K562 (cell line): Measurements from ENCODE around the gene TNPO2. TPM values are rescaled to one million over a fixed set of nuclear protein-coding genes. Genes with fewer than 3 reads are reported as not detected.

Source experiments
- NCOA4 ChIP-seq: fragments of 450-650 bp; IDR thresholded peaks from 2 replicates; pipeline ENCODE4 v1.6.1; 2018; ENCODE audit warnings: mild to moderate bottlenecking; ENCODE audit not compliant: partially characterized antibody
- RNF2 ChIP-seq: sonication (generic); IDR thresholded peaks from 2 replicates; pipeline ENCODE4 v1.6.1; 2016
- TCF15 ChIP-seq: fragments of 250-450 bp; sonication (Bioruptor Pico); IDR thresholded peaks from 2 replicates; pipeline ENCODE4 v1.8.0; 2022; ENCODE audit warnings: moderate library complexity, mild to moderate bottlenecking, inconsistent platforms
- THAP12 ChIP-seq: fragments of 250-450 bp; sonication (Bioruptor Pico); IDR thresholded peaks from 2 replicates; pipeline ENCODE4 v1.9.0; 2021; ENCODE audit warnings: mild to moderate bottlenecking, inconsistent platforms
- ZBTB26 ChIP-seq: fragments of 450-650 bp; formaldehyde crosslinking; IDR thresholded peaks from 2 replicates; pipeline ENCODE4 v1.4.0; 2022; ENCODE audit warnings: missing genetic modification characterization
- ZKSCAN3 ChIP-seq: fragments of 250-450 bp; sonication (Bioruptor Pico); IDR thresholded peaks from 2 replicates; pipeline ENCODE4 v1.4.0; 2020
- ZNF175 ChIP-seq: fragments of 200-800 bp; sonication (Bioruptor generic); IDR thresholded peaks from 2 replicates; pipeline ENCODE4 v1.6.1; 2016; ENCODE audit warnings: low read depth, mild to moderate bottlenecking, missing genetic modification characterization, missing compliant biosample characterization
- ZNF609 ChIP-seq: sonication (generic); formaldehyde crosslinking; IDR thresholded peaks from 2 replicates; pipeline ENCODE4 v1.8.1; 2023; ENCODE audit warnings: missing genetic modification reagents, mild to moderate bottlenecking, borderline replicate concordance
- polyA plus RNA-seq, 8 experiments: library from polyadenylated mRNA; depleted of rRNA in 4 of 8; stranded (reverse) in 5 of 8; unstranded in 3 of 8; fragments of >200 nt; fragmentation: Nextera tagmentation in 2 of 8; fragmentation: Illumina TruSeq in 1 of 8; extraction: Ambion mirVana in 2 of 8; extraction: Trizol in 1 of 8; gene quantifications; 2 replicates each; pipeline versions ENCODE4 v1.2.1 to v1.2.3, GENCODE V29; 2011 to 2014; ENCODE audit warnings: inconsistent platforms in 1 of 8, missing spikeins in 1 of 8
- total RNA-seq, 7 experiments: library from RNA; depleted of rRNA in 6 of 7; stranded (reverse); fragments of >200 nt in 6 of 7; fragmentation: Illumina TruSeq in 2 of 7; extraction: Trizol in 2 of 7; gene quantifications; 2 replicates each; pipeline versions ENCODE4 v1.2.1 to v1.2.3, GENCODE V29; 2011 to 2021; ENCODE audit warnings: low replicate concordance in 1 of 7
- TF ChIP-seq, protein P1 (sequence below): IDR thresholded peaks from 2 replicates; pipeline ENCODE4 v1.6.1; 2016; ENCODE audit warnings: missing genetic modification characterization, missing compliant biosample characterization
- TF ChIP-seq, protein P2 (sequence below): fragments of 250-450 bp; sonication (Bioruptor Pico); IDR thresholded peaks from 2 replicates; pipeline ENCODE4 v1.8.0; 2022; ENCODE audit warnings: inconsistent platforms
- TF ChIP-seq, protein P3 (sequence below): fragments of 450-650 bp; formaldehyde crosslinking; IDR thresholded peaks from 2 replicates; pipeline ENCODE4 v1.4.0; 2020; ENCODE audit warnings: mild to moderate bottlenecking, moderate library complexity

Gene TNPO2
- total and polyA plus RNA-seq, 9 of the 15 experiments (the other 6 are each of a cell fraction or from before 2014, with no cell fraction given): 6.0 to 126 (median 53.8) TPM

DNA sequence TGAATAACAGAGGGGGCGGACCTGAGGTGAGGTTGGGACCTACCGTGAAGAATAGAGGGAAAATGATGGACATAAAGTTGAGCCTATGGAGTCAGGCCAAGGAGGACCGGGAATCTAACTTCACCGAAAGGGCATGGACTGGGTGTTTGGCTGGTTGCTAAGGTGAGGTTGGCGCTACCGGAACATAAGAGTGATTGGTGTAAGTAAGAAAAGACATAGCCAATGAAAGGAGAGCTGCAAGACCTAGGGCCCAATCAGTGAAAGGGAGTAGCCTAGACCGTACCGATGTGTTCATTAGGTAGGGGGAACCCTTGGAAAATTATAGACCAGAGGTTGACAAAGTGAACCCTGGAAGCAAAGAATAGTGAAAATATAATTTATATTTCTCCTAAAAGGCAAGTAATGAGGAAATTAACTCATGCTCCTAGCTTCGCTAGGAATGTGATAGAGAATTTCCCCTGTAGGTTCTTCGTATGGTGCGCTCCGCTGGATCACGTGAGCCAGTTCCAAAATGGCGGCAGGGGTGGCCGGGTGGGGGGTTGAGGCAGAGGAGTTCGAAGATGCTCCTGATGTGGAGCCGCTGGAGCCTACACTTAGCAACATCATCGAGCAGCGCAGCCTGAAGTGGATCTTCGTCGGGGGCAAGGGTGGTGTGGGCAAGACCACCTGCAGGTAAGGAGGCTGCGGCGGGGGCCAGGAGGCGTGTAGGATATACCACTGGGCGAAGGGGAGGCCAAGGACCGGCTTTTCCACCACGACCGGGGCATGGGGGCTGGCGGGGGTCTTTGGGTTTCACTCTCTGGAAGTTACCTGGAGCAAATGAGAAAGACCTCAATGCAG, 13.5 kb upstream of the TNPO2 start, which contains the start of gene GET3 (continued):
- TF ChIP-seq, protein P1, sequence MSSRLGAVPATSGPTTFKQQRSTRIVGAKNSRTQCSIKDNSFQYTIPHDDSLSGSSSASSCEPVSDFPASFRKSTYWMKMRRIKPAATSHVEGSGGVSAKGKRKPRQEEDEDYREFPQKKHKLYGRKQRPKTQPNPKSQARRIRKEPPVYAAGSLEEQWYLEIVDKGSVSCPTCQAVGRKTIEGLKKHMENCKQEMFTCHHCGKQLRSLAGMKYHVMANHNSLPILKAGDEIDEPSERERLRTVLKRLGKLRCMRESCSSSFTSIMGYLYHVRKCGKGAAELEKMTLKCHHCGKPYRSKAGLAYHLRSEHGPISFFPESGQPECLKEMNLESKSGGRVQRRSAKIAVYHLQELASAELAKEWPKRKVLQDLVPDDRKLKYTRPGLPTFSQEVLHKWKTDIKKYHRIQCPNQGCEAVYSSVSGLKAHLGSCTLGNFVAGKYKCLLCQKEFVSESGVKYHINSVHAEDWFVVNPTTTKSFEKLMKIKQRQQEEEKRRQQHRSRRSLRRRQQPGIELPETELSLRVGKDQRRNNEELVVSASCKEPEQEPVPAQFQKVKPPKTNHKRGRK (tag): no peak
- TF ChIP-seq, protein P2, sequence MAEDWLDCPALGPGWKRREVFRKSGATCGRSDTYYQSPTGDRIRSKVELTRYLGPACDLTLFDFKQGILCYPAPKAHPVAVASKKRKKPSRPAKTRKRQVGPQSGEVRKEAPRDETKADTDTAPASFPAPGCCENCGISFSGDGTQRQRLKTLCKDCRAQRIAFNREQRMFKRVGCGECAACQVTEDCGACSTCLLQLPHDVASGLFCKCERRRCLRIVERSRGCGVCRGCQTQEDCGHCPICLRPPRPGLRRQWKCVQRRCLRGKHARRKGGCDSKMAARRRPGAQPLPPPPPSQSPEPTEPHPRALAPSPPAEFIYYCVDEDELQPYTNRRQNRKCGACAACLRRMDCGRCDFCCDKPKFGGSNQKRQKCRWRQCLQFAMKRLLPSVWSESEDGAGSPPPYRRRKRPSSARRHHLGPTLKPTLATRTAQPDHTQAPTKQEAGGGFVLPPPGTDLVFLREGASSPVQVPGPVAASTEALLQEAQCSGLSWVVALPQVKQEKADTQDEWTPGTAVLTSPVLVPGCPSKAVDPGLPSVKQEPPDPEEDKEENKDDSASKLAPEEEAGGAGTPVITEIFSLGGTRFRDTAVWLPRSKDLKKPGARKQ (CRISPR knock-in tag): no peak
- TF ChIP-seq ZNF175 (CRISPR knock-in tag): no peak
- no peak for TF ChIP-seq ZNF609
- no peak for TF ChIP-seq TCF15 (CRISPR knock-in tag)
- TF ChIP-seq, protein P3, sequence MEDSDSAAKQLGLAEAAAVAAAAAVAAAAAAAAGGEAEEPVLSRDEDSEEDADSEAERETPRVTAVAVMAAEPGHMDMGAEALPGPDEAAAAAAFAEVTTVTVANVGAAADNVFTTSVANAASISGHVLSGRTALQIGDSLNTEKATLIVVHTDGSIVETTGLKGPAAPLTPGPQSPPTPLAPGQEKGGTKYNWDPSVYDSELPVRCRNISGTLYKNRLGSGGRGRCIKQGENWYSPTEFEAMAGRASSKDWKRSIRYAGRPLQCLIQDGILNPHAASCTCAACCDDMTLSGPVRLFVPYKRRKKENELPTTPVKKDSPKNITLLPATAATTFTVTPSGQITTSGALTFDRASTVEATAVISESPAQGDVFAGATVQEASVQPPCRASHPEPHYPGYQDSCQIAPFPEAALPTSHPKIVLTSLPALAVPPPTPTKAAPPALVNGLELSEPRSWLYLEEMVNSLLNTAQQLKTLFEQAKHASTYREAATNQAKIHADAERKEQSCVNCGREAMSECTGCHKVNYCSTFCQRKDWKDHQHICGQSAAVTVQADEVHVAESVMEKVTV (CRISPR knock-in tag): no peak
- TF ChIP-seq RNF2: 0 out of 2 replicates have a peak, but pooled peaks have one; percentile 45
- TF ChIP-seq THAP12 (CRISPR knock-in tag): 0 out of 2 replicates have a peak, but pooled peaks have one; percentile 34
- no peak for TF ChIP-seq ZKSCAN3
- no peak for TF ChIP-seq NCOA4
- no peak for TF ChIP-seq ZBTB26 (CRISPR knock-in tag)
